HG02610 (cell line): ENCODE measurements around the gene SCG5.

Experiments
- ATAC-seq: cut with Tn5 transposase; IDR thresholded peaks from one replicate; pipeline ENCODE4 v1.9.1; 2021; ENCODE audit warnings: mild to moderate bottlenecking, moderate library complexity; ENCODE audit not compliant: unreplicated experiment

Gene SCG5

DNA sequence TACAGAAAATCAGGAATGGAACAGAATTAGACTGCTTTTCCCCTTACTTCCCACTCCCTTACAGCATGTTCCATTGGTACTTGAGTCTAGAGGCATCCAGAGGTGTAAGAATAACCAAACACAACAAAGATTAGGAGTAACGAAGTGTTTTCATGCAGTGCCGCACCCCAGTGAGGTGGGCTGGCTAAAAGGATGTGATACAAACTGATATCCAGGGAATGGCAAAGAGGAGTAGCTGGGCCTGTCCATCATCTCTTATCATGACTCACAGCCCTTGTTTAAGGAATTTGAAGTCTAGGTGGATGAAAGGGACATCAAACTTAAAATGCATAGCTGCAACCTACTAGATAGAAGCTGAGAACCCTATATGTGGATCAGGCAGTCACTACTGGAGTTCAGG, 16.4 kb downstream of the SCG5 start:
- no peak for ATAC-seq

DNA sequence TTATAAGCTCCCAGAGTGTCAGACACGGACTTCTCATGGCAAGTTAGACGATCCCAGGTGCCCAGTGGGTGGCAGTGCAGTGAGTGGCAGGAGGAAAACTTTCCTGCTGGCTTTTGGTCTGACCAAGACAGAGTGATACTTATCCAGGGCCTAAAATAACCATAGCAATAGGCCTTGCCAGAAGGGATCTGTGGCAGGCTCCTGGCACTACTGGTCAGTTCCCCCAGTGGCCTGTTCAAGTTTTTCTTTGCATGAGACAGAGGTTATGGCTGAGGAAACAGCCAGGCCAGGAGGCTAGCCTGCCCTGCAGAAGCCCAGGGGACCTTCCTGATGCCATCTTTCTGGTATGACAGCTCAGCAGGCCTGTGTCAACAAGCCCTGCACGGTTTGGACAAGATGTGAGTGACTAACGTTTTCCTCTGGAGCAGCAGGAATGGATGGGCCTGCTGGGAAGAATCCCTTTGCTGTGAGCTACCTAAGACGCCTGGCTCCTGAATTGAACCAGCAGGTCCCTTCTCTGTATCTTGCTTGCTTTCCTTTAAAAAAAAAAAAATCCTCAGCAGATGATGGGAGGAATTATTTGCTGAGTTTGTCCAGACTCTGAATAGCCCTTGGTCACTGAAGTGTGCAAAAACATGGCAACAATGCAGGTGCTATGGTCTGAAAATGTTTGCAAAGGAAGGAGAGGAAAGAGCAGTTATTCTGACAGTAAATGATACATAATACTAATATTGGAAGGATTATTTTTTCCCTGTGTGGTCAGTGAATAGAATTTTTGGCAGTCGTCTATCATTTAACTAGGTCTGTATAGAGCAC, 18.0 kb downstream of the SCG5 start:
- no peak for ATAC-seq

GRCh38 chr15:32663671-32664070, 22.2 kb downstream of the SCG5 start:
- ATAC-seq = no peak

DNA sequence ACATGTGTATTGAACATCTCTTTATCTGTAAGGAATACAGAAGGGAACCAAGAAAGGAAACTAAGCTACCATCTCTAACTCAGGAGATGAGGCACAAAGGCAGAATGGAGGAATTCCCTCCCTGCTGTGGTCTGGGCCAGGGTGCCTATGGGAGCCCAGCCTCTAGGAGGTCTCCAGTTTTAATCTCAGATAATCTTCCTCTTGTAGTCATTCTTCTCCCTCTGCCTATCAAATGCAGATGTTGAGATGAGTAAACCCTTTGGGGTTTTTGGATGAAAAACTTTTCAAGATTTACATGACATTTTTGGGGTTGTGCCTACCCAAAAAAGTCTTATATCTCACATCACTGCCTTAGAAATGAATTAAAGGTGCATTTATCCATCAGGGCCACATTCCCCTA, 23.3 kb downstream of the SCG5 start:
- ATAC-seq = no peak

GRCh38 chr15:32667321-32667720, 25.8 kb downstream of the SCG5 start:
- no peak for ATAC-seq

GRCh38 chr15:32668942-32669341, 27.4 kb downstream of the SCG5 start:
- ATAC-seq = no peak

DNA sequence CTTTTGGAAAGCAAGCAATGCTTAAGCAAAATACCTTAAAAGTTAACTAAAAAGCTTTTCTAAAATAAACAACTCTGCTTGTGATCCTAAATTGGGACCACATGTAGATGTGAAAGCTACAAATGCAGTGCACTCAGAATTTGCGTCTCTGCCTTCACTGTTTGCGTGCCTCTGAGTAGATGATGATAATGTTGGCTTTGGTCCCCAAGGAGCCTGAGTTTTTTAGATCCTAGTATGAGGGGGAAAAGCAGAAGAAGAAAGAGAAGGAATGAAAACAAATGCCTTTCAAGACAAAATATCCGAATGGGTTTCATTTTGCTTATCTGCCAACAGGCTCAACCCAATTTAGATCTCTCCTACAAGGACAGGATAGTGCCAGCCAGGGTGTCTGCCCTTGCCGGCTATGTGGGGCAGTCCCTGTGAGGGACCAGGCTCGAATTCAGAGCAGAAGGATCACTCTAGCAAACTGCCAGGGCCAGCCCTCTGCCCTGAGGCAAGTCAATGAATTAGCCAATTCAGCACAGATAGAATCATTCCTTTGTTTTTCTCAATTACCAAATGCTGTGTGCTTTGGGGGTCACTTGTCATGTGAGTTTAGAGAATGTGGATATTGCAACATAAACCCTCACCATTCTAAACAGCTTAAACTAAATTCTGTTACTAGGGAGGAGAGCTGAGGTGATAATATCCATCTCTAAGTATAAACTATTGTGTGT, 28.5 kb downstream of the SCG5 start:
- no peak for ATAC-seq

DNA sequence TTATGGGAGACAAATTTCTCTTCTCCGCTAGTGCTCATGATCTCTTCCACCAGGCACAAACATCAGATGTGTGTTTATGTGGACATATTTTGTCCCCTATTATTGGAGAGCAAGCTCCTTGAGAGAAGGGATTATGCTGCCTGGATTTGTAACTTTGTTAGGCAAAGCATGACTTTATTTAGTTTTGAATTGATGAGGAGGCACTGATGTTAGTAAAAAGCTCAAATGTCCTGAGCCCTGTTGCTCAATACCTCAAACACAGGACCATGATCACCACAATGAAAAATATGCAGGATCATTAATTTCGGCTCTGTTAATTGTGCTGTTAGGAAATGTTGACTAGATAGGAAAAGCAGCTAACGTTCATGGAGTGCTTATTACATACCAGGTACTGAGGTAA, 29.1 kb downstream of the SCG5 start:
- no peak for ATAC-seq

DNA sequence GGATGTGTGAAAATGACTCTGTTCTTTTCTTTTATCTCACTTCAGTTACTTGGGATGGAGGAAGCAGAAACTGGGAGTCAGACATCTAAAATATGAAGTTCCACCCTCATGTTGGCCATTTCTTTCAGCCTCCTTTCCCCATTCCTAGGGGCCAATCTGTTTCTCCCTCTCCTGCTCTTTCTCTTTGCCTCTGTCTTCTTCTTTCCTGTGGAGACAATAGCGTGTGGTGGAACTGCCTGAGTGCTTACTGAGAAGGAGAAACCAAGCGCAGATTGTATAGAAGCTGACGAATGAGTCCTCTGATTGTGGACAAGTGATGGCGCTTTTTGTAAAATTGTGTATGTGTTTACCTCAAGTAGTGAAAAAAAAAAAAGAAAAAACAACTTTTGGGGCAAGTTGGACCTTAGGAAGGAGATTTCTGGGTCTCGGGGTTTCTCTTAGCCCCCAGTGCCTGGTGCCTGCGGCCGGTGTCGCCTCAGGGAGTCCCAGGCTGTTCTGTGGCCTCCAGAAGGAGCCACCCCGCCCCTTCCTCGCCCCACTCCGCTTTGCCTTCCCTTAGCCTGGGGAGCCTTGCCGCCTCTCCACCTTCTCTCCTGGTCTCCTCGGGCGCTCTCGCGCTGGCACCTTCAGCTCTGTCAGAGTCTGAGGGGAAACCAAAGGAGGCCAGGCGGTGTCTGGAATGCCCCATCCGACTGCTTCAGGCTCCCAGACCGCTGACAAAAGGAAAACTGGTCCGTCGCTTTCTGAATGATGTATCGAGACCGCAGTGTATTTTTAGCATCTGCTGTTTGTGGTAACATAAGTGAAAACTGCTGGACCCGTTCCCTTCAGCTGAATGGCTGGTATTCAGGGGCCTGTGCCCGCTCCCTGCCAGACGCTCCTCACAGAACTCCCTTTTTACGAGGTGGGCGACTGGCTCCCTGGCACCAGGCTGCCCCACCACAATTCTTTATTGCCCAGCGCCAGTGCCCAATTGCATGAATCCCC, 30.1 kb downstream of the SCG5 start:
- no peak for ATAC-seq

GRCh38 chr15:32674681-32675080, 33.2 kb downstream of the SCG5 start:
- no peak for ATAC-seq

DNA sequence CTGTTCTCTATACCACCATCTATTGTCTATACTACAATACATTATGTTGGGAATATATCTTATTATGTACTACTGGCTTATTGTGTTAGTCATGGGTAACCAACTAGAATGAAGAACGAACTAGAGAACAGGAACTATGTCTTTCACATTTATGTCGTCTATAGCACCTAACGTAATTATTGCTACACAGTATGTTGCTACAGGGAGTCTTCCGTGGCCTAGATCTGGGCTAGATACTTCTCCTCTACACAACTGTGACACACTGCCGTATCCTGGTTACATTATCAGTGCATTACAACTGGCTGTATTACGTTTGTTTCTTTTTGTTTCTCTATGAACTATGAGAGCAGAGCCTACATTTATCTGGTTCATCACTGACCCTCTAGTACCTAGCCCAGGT, 34.0 kb downstream of the SCG5 start:
- no peak for ATAC-seq

GRCh38 chr15:32676169-32676568, 34.7 kb downstream of the SCG5 start:
- no peak for ATAC-seq

GRCh38 chr15:32677238-32677750, 35.8 kb downstream of the SCG5 start:
- ATAC-seq = no peak

- no peak for ATAC-seq
Measured at GRCh38 chr15:32679298-32679690, 37.8 kb downstream of the SCG5 start.

DNA sequence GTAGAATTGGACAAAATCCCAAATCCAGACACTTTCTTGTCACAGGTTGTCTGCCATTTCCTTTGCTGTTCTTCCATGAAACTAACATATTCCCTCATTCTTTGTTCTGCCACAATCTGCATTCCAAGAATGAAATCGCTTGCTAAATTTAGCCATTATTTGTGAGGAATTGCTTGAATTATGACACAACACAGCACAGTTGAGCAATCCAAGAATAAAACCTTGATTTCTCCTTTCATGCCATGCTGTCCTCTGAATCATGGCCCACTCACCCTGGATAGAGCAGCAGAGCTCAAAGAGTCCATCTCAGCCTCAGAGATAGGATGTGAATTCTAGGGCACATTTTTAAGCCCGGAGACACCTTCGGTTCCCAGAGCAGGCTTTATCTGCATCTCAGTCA, 41.1 kb downstream of the SCG5 start:
- ATAC-seq = no peak

DNA sequence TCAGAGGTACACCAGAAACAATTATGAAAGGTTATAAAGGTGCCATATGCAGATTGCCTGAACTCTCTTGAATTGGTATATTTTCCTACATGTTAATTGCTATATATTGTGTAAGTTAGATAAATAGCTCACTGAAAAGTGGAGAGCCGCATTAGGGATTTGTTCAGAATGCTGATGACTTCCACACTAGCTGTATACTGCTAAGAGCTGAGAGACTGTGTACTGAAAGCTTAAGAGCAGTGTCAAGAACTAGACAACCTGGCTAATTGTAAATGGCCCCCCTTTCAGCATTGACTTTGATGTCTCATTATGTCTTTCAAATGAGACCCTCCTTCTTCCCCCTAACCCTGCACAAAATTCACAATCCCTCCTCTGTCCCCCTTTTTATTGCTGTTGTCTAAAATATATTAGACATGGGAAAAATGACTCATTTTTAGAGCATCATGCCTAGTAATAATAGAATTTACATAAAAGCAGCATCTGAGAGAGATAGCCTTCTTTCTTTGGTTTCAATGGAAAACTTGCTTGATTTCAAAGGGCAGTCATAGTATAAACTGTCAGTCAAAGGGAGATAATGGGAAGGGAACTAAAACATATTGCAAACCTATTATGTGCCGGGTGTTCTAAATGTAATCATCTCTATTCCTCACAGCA, 41.6 kb downstream of the SCG5 start:
- ATAC-seq = no peak

- ATAC-seq = no peak
Measured at GRCh38 chr15:32683906-32684584, 42.5 kb downstream of the SCG5 start.

- no peak for ATAC-seq
Measured at GRCh38 chr15:32685576-32685975, 44.1 kb downstream of the SCG5 start.

DNA sequence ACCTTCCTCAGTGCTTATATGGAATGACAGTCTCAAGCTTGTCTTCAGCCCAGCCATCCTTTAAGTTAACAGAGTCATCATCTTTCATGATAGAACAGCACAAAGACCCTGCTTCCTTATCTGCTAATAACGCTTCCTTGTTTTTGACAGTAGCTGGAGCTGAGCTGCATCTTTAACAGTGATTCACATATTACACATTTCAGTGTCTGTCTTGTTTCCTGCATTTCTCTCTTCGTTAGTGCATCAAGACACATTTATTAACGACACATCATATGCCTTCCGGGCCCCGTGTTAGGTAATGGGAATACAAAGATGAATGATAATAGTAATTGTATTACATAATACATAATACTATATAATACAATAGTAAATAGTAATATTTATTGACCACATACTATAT, 46.0 kb downstream of the SCG5 start:
- no peak for ATAC-seq

DNA sequence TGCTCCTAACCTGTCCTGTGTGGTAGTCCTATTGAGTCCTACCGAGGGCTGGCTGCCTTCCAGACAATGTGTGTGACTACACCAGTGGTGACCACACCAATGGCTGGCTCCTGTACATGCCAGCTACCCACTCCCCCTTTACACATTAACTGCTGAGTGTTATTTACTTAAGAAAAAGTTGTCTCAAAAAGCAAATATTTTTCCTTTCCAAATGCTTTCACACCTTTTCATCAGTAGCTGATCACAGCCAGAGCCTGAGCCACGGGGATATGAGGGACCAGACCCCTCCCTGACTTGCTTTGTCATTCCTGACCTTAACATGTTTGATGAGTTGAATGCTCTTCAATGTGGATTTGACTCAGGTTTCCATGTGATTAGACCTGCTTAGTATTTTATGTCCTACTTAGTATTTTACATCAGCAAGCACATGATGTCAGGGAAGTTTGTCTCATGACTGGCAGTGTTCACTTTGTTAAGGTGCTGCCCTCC, 46.7 kb downstream of the SCG5 start:
- ATAC-seq = no peak
